ENCODE measurements around the gene NFE2L1.

DNA sequence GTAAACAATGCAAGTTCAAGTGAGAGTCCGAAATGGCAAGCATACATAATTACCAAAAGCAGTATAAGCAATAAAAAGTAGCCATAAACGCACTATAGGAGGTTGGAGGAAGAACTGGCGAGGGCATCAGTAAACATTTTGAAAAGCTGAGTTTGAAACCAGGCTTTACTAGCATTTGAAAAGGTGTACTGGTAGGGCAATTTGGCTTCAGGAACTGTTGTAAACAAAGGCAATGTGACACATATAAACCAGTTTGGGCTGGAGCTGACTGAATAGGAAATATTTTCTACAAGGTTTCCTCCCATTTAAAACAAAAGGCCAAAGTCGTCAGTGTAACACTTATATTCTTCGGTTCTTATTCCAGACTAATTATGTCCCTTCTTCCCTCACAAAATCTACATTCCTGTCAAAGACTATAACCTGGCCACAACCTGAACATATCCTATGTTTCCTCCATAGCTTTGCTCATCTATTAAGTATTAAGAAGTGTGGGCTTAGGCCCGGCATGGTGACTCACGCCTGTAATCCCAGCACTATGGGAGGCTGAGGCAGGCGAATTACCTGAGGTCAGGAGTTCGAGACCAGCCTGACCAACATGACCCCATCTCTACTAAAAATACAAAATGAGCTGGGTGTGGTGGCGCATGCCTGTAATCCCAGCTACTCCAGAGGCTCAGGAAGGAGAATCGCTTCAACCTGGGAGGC is 45.3 kb downstream of the NFE2L1 start:
- TF ChIP-seq, protein P1, sequence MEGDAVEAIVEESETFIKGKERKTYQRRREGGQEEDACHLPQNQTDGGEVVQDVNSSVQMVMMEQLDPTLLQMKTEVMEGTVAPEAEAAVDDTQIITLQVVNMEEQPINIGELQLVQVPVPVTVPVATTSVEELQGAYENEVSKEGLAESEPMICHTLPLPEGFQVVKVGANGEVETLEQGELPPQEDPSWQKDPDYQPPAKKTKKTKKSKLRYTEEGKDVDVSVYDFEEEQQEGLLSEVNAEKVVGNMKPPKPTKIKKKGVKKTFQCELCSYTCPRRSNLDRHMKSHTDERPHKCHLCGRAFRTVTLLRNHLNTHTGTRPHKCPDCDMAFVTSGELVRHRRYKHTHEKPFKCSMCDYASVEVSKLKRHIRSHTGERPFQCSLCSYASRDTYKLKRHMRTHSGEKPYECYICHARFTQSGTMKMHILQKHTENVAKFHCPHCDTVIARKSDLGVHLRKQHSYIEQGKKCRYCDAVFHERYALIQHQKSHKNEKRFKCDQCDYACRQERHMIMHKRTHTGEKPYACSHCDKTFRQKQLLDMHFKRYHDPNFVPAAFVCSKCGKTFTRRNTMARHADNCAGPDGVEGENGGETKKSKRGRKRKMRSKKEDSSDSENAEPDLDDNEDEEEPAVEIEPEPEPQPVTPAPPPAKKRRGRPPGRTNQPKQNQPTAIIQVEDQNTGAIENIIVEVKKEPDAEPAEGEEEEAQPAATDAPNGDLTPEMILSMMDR (conservative IDR thresholded peaks at IDR 0.05) = no peak
- TF ChIP-seq EZH2 (IDR thresholded peaks at IDR 0.05; ENCODE audit: low read depth) = no peak

Data from PC-9 (cell line).